ENCODE measurements around the gene ANKMY1. TPM values are rescaled to one million over a fixed set of nuclear protein-coding genes. Genes with fewer than 3 reads are reported as not detected.

Gene ANKMY1
- total and polyA plus RNA-seq, 12 donors: 1.9 to 15.6 (median 5.3) TPM

DNA sequence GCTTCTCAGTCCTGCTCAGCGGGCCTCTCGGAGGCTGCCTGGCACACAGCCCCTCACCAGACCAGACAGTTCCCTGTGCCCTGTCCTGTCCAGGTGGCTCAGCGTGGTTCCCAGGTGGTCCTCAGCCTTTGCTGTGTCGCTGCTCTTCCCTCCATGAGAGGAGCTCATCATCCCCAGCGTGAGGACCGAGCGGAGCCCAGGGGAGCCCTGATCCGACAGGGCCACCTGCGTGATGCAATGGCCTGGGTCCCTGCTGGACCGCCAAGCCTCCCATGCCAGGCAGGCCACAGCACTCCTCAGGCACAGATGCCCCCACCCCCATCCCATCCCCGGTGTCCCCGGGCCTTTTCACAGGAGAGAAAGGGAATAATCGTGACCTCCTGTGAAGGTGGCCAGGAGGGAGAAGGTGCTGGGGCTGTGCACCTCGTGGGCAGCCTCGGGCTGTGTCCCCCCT is 118.1 kb downstream of the ANKMY1 start:
- peak overlapping the region in 1 of 10 donors; percentile 94 for H3K27ac ChIP-seq
- H3K4me3 ChIP-seq: no peak overlapping the region
- no peak for ATAC-seq
- 80 to 92% methylated on average over 15 of the region's 15 CpGs for WGBS, 2 donors
- peak in 1 of 2 donors; percentile 8 for DNase-seq
- peaks cover 0 to 36% (median 21%) of the 10 kb centered on the region in 7 donors for H3K27me3 ChIP-seq
- intact Hi-C loops (cut with DNase I): loop anchor here in 7 of 10 donors (2.0 to 10.0 kb wide), 6 partner anchors 67 to 287 kb away; no protein-coding TSS in a partner anchor
- H3K9me3 ChIP-seq: no peaks in the 10 kb centered on the region
- peaks cover 0 to 2% (median 0%) of the 10 kb centered on the region in 9 donors for H3K36me3 ChIP-seq
- TF ChIP-seq, protein P1, sequence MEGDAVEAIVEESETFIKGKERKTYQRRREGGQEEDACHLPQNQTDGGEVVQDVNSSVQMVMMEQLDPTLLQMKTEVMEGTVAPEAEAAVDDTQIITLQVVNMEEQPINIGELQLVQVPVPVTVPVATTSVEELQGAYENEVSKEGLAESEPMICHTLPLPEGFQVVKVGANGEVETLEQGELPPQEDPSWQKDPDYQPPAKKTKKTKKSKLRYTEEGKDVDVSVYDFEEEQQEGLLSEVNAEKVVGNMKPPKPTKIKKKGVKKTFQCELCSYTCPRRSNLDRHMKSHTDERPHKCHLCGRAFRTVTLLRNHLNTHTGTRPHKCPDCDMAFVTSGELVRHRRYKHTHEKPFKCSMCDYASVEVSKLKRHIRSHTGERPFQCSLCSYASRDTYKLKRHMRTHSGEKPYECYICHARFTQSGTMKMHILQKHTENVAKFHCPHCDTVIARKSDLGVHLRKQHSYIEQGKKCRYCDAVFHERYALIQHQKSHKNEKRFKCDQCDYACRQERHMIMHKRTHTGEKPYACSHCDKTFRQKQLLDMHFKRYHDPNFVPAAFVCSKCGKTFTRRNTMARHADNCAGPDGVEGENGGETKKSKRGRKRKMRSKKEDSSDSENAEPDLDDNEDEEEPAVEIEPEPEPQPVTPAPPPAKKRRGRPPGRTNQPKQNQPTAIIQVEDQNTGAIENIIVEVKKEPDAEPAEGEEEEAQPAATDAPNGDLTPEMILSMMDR (IDR thresholded peaks at IDR 0.05): no peak
- peaks cover 12 to 73% (median 41%) of the 10 kb centered on the region in 9 donors for H3K4me1 ChIP-seq

GRCh38 chr2:240438810-240439697 is 118.7 kb downstream of the ANKMY1 start:
- 76% methylated on average over 25 of the region's 25 CpGs for WGBS, 2 donors
- peaks cover 0 to 43% (median 22%) of the 10 kb centered on the region in 7 donors for H3K27me3 ChIP-seq
- peak overlapping the region in 9 of 10 donors; percentile 30 to 97 (median 63) for H3K27ac ChIP-seq
- peaks cover 12 to 73% (median 39%) of the 10 kb centered on the region in 9 donors for H3K4me1 ChIP-seq
- no peak overlapping the region for H3K4me3 ChIP-seq
- DNase-seq: peak in 1 of 2 donors; percentile 53
- no peaks in the 10 kb centered on the region for H3K9me3 ChIP-seq
- peak in 4 of 8 donors; percentile 25 to 52 (median 34) for ATAC-seq
- intact Hi-C loops (cut with DNase I): loop anchor here in 8 of 10 donors (1.0 to 10.0 kb wide), 7 partner anchors 67 to 287 kb away; no protein-coding TSS in a partner anchor
- TF ChIP-seq, protein P1 (IDR thresholded peaks at IDR 0.05): no peak
- H3K36me3 ChIP-seq: no peaks in the 10 kb centered on the region

DNA sequence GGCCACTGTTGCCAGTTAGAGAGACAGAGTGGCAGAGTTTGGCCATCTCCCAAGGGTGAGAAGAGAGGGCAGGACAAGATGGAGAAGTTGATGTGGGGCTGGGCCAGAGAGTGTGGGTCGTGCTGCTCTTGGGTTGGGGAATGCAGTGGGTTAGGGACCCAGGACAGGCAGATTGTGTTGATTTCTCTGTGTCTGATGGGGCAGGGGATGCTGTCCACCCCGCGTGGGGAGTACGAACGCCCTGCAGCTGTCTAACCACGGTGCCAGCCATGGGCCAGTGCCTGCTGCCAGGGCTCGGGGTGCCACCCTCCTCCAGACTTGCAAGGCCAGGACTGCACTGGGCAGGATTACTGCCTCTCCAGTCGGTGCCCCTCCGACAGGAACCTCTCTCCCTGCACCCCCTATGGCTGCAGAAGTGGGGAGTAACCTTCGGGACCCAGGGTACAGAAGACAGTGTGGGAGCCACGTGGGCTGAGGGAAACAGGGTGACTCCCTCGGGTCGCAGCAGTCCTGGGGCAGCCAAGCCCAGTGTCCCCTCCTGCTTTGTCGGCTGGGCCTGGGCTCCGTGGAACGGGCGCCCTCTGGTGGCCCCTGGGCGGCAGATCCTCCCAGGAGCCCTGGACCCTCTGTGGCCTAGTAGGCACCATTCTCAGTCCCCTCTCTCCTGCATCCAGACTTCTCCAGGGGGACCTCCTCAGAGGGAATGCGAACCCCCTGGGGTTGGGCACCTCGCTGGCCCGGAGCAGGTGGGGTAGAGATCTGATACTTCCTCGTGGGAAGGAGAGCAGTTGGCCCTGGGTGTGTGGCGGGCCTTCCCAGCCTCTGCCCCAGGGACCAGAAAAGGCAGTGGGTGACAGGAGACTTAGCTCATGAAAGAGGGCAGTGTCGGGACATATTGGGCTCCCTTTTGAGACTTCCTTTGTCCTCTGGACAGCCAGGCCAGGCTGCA is 119.7 kb downstream of the ANKMY1 start:
- intact Hi-C loops (cut with DNase I): loop anchor here (1.0 to 10.0 kb wide), 8 partner anchors 66 to 286 kb away; no protein-coding TSS in a partner anchor
- Histone ChIP-seq H3K27me3 (peaks cover 0 to 52% (median 27%) of the 10 kb centered on the region in 7 donors), H3K36me3 (no peaks in the 10 kb centered on the region), H3K27ac (peak overlapping the region in 9 of 10 donors; percentile 30 to 97 (median 86)), H3K4me3 (peak overlapping the region in 4 of 10 donors; percentile 10 to 70 (median 68)), H3K9me3 (no peaks in the 10 kb centered on the region), H3K4me1 (peaks cover 12 to 66% (median 35%) of the 10 kb centered on the region in 9 donors)
- TF ChIP-seq, protein P1 (IDR thresholded peaks at IDR 0.05): peak; percentile 86 to 96 (median 95)
- DNase-seq (peak; percentile 54 to 76), ATAC-seq (peak; percentile 28 to 84 (median 76))
- 20 to 21% methylated on average over 21 to 24 of the region's 24 CpGs for WGBS, 2 donors
